ENCODE data around the gene CLDN15. TPM values are rescaled to one million over a fixed set of nuclear protein-coding genes. Genes with fewer than 3 reads are reported as not detected.
"Not testable (repeated sequence)": the region's sequence is repeated elsewhere in the genome, so short reads cannot be mapped to it uniquely, and the experiment has no call there.

Gene CLDN15
- 10 to 100 TPM in 2 of 4 donors, 1 to 10 TPM in 2; 7.6 to 17.3 (median 10.1) TPM for polyA plus RNA-seq (ENCODE audit: insufficient read length in 4 of 4)

DNA sequence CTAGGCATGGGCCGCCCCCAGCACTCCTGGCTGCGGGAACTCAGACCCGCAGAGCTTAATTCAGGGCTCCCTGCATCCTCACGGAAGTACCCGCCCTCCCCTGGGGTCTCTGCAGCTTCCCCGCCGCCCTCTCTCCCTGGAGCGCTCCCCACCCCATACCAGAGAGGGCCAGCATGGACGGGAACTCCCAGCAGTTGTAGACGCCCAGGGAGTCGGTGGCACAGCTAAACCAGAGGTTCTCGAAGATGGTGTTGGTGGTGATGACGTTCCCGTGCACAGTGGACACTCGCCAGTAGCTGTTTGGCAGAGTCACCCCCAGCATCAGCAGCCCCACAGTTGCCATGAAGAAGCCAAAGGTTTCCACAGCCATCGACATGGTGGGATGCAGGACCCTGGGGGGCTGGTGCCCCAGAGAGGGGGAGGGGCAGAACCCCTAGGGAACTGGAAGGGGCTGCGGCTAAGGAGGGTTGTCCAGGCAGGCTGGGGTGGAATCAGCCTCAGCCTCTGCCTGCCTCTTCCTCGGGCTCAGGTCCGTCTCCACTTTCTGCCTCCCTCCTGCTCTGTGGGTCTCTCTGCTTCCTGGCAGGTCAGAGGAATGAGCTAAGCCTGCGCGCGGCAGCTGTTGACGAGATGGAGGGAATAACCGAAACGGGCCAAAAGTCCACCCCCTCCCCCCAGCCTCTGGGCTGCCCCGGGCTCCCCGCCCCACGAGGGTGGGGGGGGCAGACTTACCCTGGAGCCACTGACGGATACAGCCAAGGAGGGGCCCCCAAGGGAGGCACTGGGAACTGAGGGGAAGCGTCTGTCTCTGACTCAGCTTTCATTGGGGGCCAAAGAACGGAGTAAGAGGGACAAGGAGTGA, at the start of gene CLDN15:
Gene CLDN15, minus strand, starts transcription at position 597 of the 862 bp plus-strand sequence. Its CDS starts 221 bp downstream, at position 376.
- DNase-seq (ENCODE audit: low read depth in 4 of 4, low spot score in 3 of 4) = no peak

- no peak for DNase-seq (ENCODE audit: low read depth in 4 of 4, low spot score in 3 of 4)
These were observed 49.4 kb upstream of the CLDN15 start for GRCh38 chr7:101287032-101287431.

DNA sequence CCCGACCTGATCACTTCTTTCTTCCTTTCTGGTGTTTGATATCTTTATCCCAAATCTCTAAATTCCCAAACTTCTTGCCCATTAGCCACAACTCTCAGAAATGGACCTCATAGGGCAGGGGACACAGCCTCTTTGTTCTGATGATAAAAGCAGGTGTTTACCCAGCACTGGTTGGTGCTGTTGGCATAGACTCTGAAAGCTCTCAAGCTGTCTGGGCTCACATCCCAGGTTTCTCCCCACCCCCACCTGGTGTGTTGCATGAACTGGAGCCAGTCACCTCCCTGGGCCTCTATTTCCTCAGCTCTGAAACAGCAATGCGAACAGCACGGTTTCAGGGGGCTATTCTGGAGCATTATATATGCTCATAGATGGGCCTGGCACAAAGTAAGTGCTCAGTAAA, 48.3 kb upstream of the CLDN15 start:
- DNase-seq (ENCODE audit: low read depth in 4 of 4, low spot score in 3 of 4) = not testable (repeated sequence)

DNA sequence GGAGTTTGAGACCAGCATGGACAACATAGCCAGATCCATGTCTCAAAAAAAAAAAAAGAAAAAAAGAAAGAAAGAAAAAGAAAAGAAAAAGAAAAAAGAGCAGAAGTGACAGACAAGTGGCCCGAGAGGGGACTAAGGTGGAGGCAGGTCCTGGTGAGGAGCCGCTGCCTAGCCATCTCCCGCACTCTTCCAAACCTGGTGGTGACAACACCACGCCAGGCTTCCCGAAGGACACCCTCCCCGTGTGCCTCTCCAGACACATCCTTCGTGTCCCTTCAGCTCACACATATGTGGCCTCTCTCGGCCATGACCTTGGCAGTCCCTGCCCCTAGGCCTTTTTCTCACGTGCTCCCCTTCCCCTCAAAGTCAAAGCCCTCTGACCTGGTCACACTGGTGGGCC, 47.6 kb upstream of the CLDN15 start:
- no peak for DNase-seq (ENCODE audit: low read depth in 4 of 4, low spot score in 3 of 4)

GRCh38 chr7:101280912-101281311, 43.3 kb upstream of the CLDN15 start:
- not testable (repeated sequence) for DNase-seq (ENCODE audit: low read depth in 4 of 4, low spot score in 3 of 4)

GRCh38 chr7:101278461-101279292, 41.1 kb upstream of the CLDN15 start:
- no peak for DNase-seq (ENCODE audit: low read depth in 4 of 4, low spot score in 3 of 4)

GRCh38 chr7:101277155-101277554, 39.6 kb upstream of the CLDN15 start:
- DNase-seq (ENCODE audit: low read depth in 4 of 4, low spot score in 3 of 4) = no peak

GRCh38 chr7:101273206-101273605, 35.6 kb upstream of the CLDN15 start:
- no peak for DNase-seq (ENCODE audit: low read depth in 4 of 4, low spot score in 3 of 4)

- no peak for DNase-seq (ENCODE audit: low read depth in 4 of 4, low spot score in 3 of 4)
These were observed 33.4 kb upstream of the CLDN15 start for GRCh38 chr7:101271021-101271420.

DNA sequence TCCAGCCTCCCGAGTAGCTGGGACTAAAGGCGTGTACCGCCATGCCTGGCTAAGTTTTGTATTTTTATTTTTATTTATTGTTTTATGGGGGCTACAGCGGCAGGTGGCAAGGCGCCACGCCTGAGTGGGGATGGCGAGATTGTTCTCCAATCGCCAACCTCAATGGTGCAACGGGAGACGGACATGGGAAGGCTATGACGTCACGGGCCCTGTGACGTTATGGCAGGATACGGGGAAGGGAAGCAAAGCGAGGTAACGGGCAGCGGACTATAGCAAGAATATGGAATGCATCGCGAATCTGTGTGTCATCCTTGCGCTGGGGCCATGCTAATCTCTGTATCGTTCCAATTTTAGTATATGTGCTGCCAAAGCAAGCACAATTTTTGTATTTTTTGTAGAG, 32.1 kb upstream of the CLDN15 start:
- DNase-seq (ENCODE audit: low read depth in 4 of 4, low spot score in 3 of 4) = no peak

GRCh38 chr7:101265622-101266516, 28.3 kb upstream of the CLDN15 start:
- no peak for DNase-seq (ENCODE audit: low read depth in 4 of 4, low spot score in 3 of 4)

- DNase-seq (ENCODE audit: low read depth in 4 of 4, low spot score in 3 of 4) = peak in 1 of 4 donors; percentile 42
These were observed 26.6 kb upstream of the CLDN15 start for GRCh38 chr7:101264102-101264706.

- no peak for DNase-seq (ENCODE audit: low read depth in 4 of 4, low spot score in 3 of 4)
These were observed 20.7 kb upstream of the CLDN15 start for GRCh38 chr7:101258243-101258731.

DNA sequence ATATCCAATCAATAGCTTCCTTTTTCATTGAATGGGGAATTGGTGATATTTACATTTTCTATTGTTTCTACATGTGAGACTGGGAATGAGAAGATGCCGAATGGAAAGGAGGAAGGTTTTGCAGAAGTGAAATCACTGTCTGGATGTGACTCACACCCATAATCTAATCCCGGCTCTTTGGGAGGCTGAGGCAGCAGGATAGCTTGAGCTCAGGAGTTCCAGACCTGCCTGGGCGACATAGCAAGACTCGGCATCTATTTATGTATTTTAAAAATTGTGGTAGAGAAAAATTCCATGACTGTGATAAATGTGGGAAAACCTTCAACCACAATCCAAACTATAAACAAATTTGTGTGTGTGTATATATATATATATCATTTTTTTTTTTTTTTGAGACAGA, 18.2 kb upstream of the CLDN15 start:
- no peak for DNase-seq (ENCODE audit: low read depth in 4 of 4, low spot score in 3 of 4)

- not testable (repeated sequence) for DNase-seq (ENCODE audit: low read depth in 4 of 4, low spot score in 3 of 4)
These were observed 15.6 kb upstream of the CLDN15 start for GRCh38 chr7:101253199-101253598.

- peak; percentile 94 to 97 (median 96) for DNase-seq (ENCODE audit: low read depth in 4 of 4, low spot score in 3 of 4)
These were observed 14.5 kb upstream of the CLDN15 start for GRCh38 chr7:101251871-101252659.

DNA sequence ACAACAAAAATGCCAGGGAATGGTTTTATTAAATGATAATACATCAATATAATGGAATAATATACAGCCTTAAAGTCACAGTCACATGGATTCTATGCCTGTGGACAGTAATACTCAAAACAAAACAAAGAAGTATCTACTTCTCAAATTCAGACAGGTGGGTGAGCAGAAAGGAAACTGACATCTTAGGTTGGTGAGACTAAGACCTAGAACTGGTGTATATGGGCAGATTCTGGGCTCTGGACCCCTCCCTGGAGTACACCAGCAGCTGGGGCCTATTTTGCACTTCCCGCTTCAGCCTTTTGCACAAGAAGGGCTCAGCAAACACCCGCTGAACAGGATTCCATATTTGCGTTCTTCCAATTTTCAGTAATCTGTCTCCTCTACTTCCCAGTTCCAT, 12.7 kb upstream of the CLDN15 start:
- DNase-seq (ENCODE audit: low read depth in 4 of 4, low spot score in 3 of 4) = no peak

DNA sequence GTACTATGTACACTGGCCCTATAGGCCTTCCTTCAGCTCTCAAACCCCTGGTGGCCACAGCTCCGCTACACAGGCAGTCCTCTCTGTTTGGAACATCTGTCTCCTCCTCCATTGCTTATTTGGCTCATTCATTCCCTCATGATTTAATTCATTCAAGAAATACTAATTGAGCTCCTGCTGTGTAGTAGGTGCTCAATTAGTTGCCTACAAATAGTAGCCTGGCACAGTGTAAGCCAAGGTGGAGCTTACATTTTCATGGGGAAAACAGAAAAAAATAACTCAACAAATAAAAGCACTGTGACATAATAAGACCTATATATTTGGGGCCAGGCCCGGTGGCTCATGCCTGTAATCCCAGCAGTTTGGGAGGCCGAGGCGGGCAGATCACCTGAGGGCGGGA, 10.7 kb upstream of the CLDN15 start:
- DNase-seq (ENCODE audit: low read depth in 4 of 4, low spot score in 3 of 4) = no peak

DNA sequence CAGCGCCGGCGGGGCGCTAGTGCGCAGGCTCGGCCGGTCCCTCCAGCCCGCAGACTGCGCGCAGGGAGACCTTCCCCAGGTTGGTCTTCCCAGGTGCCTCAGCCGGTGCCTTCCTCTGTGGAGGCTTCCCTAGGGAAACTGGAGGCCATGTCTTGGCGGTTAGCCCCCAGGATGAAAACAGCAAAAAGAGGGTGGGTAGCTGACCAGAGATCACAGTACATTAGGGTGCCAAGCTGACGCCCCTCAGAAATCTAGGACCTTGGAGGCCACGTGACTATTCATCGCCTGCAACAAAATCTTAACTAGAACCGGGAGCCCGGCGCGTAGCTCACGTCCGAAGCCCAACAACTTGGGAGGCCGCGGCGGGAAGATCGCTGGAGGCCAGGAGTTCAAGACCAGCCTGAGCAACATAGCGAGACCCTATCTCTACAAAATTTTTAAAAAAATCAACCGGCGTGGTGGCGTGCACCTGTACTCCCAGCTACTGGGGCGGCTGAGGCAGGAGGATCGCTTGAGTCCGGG, 7.6 kb upstream of the CLDN15 start:
- DNase-seq (ENCODE audit: low read depth in 4 of 4, low spot score in 3 of 4) = no peak
